ENCODE data around the gene SERPINA9.

GRCh38 chr14:94498215-94498614 is 22.2 kb upstream of the SERPINA9 start:
- no peak for TF ChIP-seq GATA2 (IDR thresholded peaks at IDR 0.05; ENCODE audit: low read depth, low read length)
- no peak for TF ChIP-seq GATA3 (IDR thresholded peaks at IDR 0.05; ENCODE audit: low read depth, low read length)

All from SH-SY5Y (cell line).